Measurements from ENCODE around the gene DCTD.

The DCTD gene

GRCh38 chr4:182898479-182898799 is 18.7 kb downstream of the DCTD start:
- TF ChIP-seq ZFX (IDR thresholded peaks at IDR 0.05) = no peak
- TF ChIP-seq, protein P1, sequence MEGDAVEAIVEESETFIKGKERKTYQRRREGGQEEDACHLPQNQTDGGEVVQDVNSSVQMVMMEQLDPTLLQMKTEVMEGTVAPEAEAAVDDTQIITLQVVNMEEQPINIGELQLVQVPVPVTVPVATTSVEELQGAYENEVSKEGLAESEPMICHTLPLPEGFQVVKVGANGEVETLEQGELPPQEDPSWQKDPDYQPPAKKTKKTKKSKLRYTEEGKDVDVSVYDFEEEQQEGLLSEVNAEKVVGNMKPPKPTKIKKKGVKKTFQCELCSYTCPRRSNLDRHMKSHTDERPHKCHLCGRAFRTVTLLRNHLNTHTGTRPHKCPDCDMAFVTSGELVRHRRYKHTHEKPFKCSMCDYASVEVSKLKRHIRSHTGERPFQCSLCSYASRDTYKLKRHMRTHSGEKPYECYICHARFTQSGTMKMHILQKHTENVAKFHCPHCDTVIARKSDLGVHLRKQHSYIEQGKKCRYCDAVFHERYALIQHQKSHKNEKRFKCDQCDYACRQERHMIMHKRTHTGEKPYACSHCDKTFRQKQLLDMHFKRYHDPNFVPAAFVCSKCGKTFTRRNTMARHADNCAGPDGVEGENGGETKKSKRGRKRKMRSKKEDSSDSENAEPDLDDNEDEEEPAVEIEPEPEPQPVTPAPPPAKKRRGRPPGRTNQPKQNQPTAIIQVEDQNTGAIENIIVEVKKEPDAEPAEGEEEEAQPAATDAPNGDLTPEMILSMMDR (conservative IDR thresholded peaks at IDR 0.05) = no peak
- H3K27ac ChIP-seq = no peak overlapping the region

DNA sequence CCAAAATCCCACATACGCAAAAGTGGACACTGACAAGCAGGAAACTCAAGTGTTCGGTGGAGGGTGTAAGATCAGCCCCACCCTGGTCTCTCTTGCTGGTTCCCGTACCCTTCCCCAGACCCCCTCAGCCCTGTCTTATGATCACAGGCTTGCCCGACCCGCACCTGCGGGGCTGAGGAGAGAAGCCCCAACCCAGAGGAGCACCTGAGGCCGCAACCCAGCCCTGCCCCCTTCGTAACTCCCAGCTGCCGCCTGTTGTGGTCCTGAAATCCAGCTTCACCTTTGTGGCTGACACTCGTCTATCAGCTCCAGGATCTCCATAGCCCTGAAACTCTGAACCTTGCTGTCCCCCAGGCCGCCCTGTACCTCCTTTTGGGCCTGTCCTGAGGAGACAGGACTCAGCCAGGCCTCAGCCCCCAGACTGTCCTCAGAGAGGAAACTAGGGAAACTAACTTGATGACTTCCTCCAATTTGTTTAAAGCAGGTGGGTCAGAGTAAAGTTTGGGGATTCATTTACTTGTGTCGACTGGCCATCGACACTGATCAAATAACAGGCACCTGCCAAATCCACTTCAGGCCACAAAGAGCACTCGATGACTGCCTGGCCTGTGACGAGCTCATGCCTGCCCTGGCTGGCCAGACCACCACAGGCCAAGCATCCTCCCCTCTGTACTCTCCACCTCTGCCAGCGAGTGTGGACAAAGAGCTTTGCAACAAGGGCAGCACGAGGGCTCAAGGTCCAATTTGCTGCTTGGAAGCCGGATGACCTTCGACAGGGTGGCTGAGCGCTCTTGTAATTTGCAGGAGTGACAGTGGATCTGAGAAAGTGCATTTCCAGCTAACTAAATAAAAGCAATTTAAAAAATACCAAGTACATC is 19.3 kb downstream of the DCTD start:
- no peak overlapping the region for H3K27ac ChIP-seq
- TF ChIP-seq, protein P1 (conservative IDR thresholded peaks at IDR 0.05) = no peak
- TF ChIP-seq ZFX (IDR thresholded peaks at IDR 0.05) = no peak

GRCh38 chr4:182896421-182896820 is 20.8 kb downstream of the DCTD start:
- TF ChIP-seq ZFX (IDR thresholded peaks at IDR 0.05) = no peak
- TF ChIP-seq, protein P1 (conservative IDR thresholded peaks at IDR 0.05) = no peak

GRCh38 chr4:182895791-182896292 is 21.3 kb downstream of the DCTD start:
- no peak for TF ChIP-seq ZFX (IDR thresholded peaks at IDR 0.05)
- TF ChIP-seq, protein P1 (conservative IDR thresholded peaks at IDR 0.05) = no peak
- H3K27ac ChIP-seq = no peak overlapping the region

More at GRCh38 chr4:182896421-182896820, 20.8 kb downstream of the DCTD start:
- no peak overlapping the region for H3K27ac ChIP-seq

DNA sequence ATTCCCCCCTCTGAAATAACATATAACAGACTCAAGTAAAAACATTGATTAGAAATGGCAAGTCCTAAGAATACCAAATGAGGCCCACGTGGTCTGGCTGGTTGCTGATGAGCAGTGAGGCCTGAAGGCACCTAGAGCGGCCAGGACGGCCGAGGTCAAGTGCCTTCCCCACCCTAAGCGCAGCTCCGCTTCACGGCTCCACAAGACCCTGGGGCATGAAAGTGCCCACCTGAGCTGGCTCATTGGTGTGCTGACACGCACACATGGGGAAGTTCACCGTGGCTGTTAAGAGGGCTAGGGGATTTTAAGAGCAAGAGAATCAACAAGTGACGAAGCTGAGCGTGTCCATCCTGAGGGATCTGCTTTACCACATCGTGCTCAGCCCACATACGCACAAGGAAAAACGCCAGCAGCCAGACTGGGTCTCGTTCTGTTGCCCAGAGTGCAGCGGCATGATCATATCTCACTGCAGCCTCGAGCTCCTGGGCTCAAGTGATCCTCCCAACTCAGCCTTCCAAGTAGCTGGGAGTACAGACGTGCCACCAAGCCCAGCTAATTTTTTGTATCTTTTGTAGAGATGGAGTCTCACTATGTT is 22.4 kb downstream of the DCTD start:
- no peak overlapping the region for H3K27ac ChIP-seq
- TF ChIP-seq, protein P1 (conservative IDR thresholded peaks at IDR 0.05) = no peak
- TF ChIP-seq ZFX (IDR thresholded peaks at IDR 0.05) = no peak

- no peak overlapping the region for H3K27ac ChIP-seq
- TF ChIP-seq, protein P1 (conservative IDR thresholded peaks at IDR 0.05) = no peak
- no peak for TF ChIP-seq ZFX (IDR thresholded peaks at IDR 0.05)
Measured at GRCh38 chr4:182893474-182894080, 23.6 kb downstream of the DCTD start.

DNA sequence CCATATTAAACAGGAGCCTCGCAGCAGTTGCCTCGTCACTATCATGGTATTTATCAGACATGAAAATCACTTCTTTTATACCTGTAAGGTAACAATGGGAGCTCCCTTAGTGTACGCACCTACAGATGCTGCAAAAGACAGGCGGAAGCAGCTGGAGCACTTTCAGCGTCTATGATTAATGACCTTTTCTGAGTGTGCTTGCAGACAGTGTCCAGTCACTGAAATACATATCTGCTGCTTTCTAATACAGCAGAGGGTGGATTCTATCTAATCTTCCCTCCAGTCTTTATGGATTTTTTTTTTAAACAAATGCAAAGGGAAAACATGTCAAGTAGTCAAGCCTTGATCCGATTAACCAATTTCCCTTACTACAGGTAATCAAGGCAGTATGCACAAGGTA is 24.1 kb downstream of the DCTD start:
- no peak for TF ChIP-seq ZFX (IDR thresholded peaks at IDR 0.05)
- TF ChIP-seq, protein P1 (conservative IDR thresholded peaks at IDR 0.05) = no peak
- no peak overlapping the region for H3K27ac ChIP-seq

Measured in C4-2B (cell line).